Type B pancreatic cell (in vitro differentiated cells): ENCODE results near the gene FYN. TPM values are rescaled to one million over a fixed set of nuclear protein-coding genes. Genes with fewer than 3 reads are reported as not detected.

Experiments
- DNase-seq: peaks from one replicate; pipeline ENCODE4 v3.0.0; 2021; ENCODE audit warnings: mixed read lengths; ENCODE audit not compliant: unreplicated experiment; ENCODE audit errors: extremely low spot score
- H3K27ac Mint-ChIP-seq: 2 replicates; pipeline ENCODE4 v1.8.0; 2021; ENCODE audit warnings: mild to moderate bottlenecking, mixed read lengths
- H3K27me3 Mint-ChIP-seq: 2 replicates; pipeline ENCODE4 v1.8.0; 2021; ENCODE audit warnings: mixed read lengths
- H3K36me3 Mint-ChIP-seq: 2 replicates; pipeline ENCODE4 v1.8.0; 2021; ENCODE audit warnings: mixed read lengths
- H3K4me1 Mint-ChIP-seq: one replicate; pipeline ENCODE4 v1.8.0; 2021; ENCODE audit warnings: mixed read lengths; ENCODE audit not compliant: unreplicated experiment
- H3K4me3 Mint-ChIP-seq: 2 replicates; pipeline ENCODE4 v1.8.0; 2021; ENCODE audit warnings: mild to moderate bottlenecking, mixed read lengths
- H3K9me3 Mint-ChIP-seq: 2 replicates; pipeline ENCODE4 v1.8.0; 2021; ENCODE audit warnings: mixed read lengths
- total RNA-seq: library from RNA; stranded (reverse); gene quantifications from 2 replicates; pipeline ENCODE4 v1.2.1, GENCODE V29; 2021; ENCODE audit warnings: low replicate concordance
- TF ChIP-seq, protein P1 (sequence below): fragments of 200-600 bp; sonication (generic); conservative IDR thresholded peaks from 2 replicates; pipeline ENCODE4 v1.5.0; 2021; ENCODE audit warnings: antibody characterized with exemption, mild to moderate bottlenecking

The FYN gene
- total RNA-seq, 1 donor from 2014 or later, result 131 TPM

DNA sequence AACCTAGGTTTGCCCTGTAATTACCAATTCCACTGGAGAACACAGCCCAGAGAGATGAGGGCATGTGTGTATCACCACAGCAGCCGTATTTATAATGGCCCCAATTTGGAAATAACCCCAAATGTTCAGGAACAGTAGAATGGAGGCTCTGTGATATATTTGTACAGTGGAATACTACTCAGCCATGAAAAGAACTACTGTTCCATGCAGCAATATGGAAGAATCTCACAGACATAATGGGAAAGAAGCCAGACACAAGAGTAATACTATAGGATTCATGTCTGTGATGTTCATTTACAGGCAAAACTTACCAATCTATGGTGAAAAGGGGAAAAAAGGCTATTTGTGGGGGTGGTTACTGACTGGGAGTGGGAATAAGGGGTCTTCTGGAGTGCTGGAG lies 183.8 kb downstream of the FYN start:
- TF ChIP-seq, protein P1, sequence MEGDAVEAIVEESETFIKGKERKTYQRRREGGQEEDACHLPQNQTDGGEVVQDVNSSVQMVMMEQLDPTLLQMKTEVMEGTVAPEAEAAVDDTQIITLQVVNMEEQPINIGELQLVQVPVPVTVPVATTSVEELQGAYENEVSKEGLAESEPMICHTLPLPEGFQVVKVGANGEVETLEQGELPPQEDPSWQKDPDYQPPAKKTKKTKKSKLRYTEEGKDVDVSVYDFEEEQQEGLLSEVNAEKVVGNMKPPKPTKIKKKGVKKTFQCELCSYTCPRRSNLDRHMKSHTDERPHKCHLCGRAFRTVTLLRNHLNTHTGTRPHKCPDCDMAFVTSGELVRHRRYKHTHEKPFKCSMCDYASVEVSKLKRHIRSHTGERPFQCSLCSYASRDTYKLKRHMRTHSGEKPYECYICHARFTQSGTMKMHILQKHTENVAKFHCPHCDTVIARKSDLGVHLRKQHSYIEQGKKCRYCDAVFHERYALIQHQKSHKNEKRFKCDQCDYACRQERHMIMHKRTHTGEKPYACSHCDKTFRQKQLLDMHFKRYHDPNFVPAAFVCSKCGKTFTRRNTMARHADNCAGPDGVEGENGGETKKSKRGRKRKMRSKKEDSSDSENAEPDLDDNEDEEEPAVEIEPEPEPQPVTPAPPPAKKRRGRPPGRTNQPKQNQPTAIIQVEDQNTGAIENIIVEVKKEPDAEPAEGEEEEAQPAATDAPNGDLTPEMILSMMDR, result no peak
- peaks cover 35% of the 10 kb centered on the region for H3K4me1 Mint-ChIP-seq
- no peaks in the 10 kb centered on the region for H3K9me3 Mint-ChIP-seq
- H3K27me3 Mint-ChIP-seq, result no peaks in the 10 kb centered on the region
- no peak for DNase-seq
- H3K36me3 Mint-ChIP-seq, result peaks cover 51% of the 10 kb centered on the region
- no peak overlapping the region for H3K27ac Mint-ChIP-seq
- no peak overlapping the region for H3K4me3 Mint-ChIP-seq

DNA sequence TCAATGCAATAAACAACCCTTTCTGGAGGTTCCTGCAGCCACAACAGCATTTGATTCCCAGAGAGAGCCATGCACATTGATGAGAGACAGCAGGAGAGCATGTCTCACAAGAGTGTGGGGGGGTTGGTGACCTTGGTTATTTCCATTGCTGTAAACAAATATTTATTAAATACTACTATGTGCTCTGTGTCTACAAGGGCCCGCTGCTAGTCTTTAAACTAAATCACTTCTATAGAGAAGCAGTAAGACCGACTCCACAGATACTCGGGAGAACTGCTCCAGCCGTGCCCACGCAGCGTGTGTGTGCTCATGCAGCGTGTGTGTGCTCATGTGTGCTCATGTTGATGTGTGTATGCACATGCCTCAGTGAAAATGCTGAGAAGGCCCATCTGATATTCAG lies 184.9 kb downstream of the FYN start:
- no peak for DNase-seq
- H3K36me3 Mint-ChIP-seq, result peaks cover 52% of the 10 kb centered on the region
- H3K27me3 Mint-ChIP-seq, result no peaks in the 10 kb centered on the region
- no peak overlapping the region for H3K27ac Mint-ChIP-seq
- H3K4me1 Mint-ChIP-seq, result peaks cover 42% of the 10 kb centered on the region
- no peaks in the 10 kb centered on the region for H3K9me3 Mint-ChIP-seq
- TF ChIP-seq, protein P1, result no peak
- H3K4me3 Mint-ChIP-seq, result no peak overlapping the region

DNA sequence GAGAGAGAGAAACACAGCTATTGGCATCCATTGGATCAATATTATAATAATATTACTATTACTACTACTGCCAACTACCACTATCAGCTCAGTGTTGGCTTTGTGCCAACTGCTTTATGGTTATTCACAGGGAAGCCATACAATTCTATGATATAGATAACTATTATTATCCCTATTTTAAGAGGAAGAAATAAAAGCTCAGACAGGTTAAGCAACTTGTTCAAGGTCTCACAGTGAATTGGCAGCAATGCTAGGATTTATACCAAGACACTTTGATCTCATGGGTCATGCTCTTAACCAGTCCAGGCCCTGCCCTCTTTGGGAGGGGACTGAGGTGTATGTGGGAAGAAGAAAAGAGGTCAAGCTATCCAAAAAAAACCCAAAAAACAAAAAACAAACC lies 185.6 kb downstream of the FYN start:
- Mint-ChIP-seq H3K27ac (no peak overlapping the region), H3K4me3 (no peak overlapping the region), H3K27me3 (no peaks in the 10 kb centered on the region), H3K36me3 (peaks cover 47% of the 10 kb centered on the region), H3K9me3 (no peaks in the 10 kb centered on the region), H3K4me1 (peaks cover 35% of the 10 kb centered on the region)
- DNase-seq, result no peak
- TF ChIP-seq, protein P1, result no peak

DNA sequence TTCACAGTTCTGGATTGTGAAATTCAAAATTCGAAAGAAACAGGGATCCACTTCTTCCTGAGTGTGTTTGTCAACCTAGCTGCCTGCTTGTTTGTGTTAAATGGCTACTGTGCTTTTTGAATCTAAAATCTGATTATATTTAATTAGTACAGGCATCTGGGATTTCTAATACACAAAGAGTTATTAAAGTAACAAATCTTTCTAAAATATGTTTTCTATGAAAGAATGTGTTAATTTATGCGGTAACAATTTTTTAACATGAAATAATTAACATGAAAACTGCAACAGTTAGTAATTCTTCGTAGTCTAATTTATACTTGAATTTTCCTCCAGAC lies 186.4 kb downstream of the FYN start:
- H3K36me3 Mint-ChIP-seq, result peaks cover 52% of the 10 kb centered on the region
- TF ChIP-seq, protein P1, result no peak

DNA sequence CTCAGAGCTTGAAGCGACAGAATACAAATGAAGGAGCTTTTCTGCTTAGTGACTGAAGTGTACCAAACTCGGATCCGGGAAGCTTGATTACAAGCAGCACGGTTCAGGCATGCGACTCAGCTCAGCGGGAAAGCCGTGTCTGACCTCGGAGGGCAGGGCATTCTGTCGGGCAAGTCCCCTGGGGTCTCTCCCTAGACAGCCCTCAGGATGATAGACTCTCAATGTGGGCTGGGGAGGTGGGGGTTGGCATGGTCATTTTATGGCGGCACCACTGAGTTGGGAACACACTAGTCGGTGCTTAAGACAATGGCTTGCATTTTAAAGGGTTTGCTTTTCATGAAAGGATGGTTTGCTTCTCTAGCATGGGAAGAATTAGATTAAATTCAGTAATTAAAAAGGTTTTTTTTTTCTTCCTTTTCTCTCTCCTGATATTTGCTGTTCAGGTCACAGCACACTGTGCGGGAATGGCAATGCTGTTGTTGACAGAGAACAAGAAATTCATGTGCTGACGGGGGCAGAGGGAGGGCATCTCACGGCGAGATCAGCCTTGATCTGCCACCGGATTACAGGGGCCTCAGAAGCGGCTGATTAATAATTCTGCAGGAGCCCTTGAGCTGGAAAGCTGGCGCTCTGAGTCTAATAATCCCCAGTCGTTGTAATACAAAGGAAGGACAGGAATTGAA lies 186.9 kb downstream of the FYN start:
- Mint-ChIP-seq H3K36me3 (peaks cover 50% of the 10 kb centered on the region), H3K27me3 (no peaks in the 10 kb centered on the region), H3K9me3 (no peaks in the 10 kb centered on the region), H3K4me1 (peaks cover 40% of the 10 kb centered on the region), H3K4me3 (peak overlapping the region; percentile 74), H3K27ac (peak overlapping the region; percentile 42)
- DNase-seq, result no peak
- TF ChIP-seq, protein P1, result no peak

More for the DNA sequence above, 186.4 kb downstream of the FYN start:
- DNase-seq, result no peak
- H3K9me3 Mint-ChIP-seq, result no peaks in the 10 kb centered on the region
- no peaks in the 10 kb centered on the region for H3K27me3 Mint-ChIP-seq
- H3K4me1 Mint-ChIP-seq, result peaks cover 40% of the 10 kb centered on the region
- H3K4me3 Mint-ChIP-seq, result peak overlapping the region; percentile 4
- peak overlapping the region; percentile 58 for H3K27ac Mint-ChIP-seq
